Activated CD4-positive, alpha-beta memory T cell treated with anti-CD3 and anti-CD28 coated beads, Interleukin-2, amount 10 ng/mL, durations not matched to agents 7 days and 5 days (primary cell): ENCODE data around the gene HOXB8. TPM values are rescaled to one million over a fixed set of nuclear protein-coding genes. Genes with fewer than 3 reads are reported as not detected.
A peak's percentile ranks its signal among the peaks of the same experiment; 100 is the strongest.

Experiments
- CTCF ChIA-PET: fragments of 350-600 bp; sonication (Branson Sonifier 250); formaldehyde crosslinking; loops from one replicate; lab custom pipeline; 2021; ENCODE audit warnings: antibody characterized with exemption, inconsistent platforms; lab: Charles Lee
- POLR2A ChIA-PET: fragments of 350-600 bp; sonication (Branson Sonifier 250); formaldehyde crosslinking; loops from one replicate; lab custom pipeline; 2021; ENCODE audit warnings: antibody characterized with exemption; lab: Charles Lee
- DNase-seq: peaks from one replicate; pipeline ENCODE4 v3.0.0-alpha.2; 2020
- H3K27ac Mint-ChIP-seq: one replicate; pipeline ENCODE4 v1.8.0; 2021; ENCODE audit warnings: mild to moderate bottlenecking, mixed read lengths
- H3K27me3 Mint-ChIP-seq: one replicate; pipeline ENCODE4 v1.8.0; 2021; ENCODE audit warnings: mixed read lengths
- H3K36me3 Mint-ChIP-seq: one replicate; pipeline ENCODE4 v1.8.0; 2021; ENCODE audit warnings: low read depth, mixed read lengths
- H3K4me1 Mint-ChIP-seq: one replicate; pipeline ENCODE4 v1.8.0; 2021; ENCODE audit warnings: mixed read lengths
- H3K4me3 Mint-ChIP-seq: one replicate; pipeline ENCODE4 v1.8.0; 2021; ENCODE audit warnings: mild to moderate bottlenecking, mixed read lengths
- H3K9me3 Mint-ChIP-seq: one replicate; pipeline ENCODE4 v1.8.0; 2021; ENCODE audit warnings: mixed read lengths
- total RNA-seq, 2 experiments: library from RNA; stranded (reverse); gene quantifications; one replicate each; pipeline ENCODE4 v1.2.3, GENCODE V29; 2021

Gene HOXB8
- total RNA-seq, 2 experiments from 2014 or later: not detected

GRCh38 chr17:48609759-48610281, 5.3 kb downstream of the HOXB8 start:
- Mint-ChIP-seq H3K4me3 (peak overlapping the region; percentile 88), H3K27me3 (peaks cover 75% of the 10 kb centered on the region), H3K9me3 (no peaks in the 10 kb centered on the region), H3K4me1 (peaks cover 38% of the 10 kb centered on the region), H3K27ac (no peak overlapping the region), H3K36me3 (peaks cover 8% of the 10 kb centered on the region)
- ChIA-PET POLR2A (interaction anchor here (0.8 to 1.7 kb wide), 9 partner anchors 8 to 562 kb away, joined by 3 to 10 read pairs (median 4); partner anchors contain the start of genes HOXB5, HOXB9 and NFE2L1), CTCF (interaction anchor here (0.7 to 1.6 kb wide), 4 partner anchors 8 to 20 kb away, joined by 3 to 10 read pairs (median 4); no protein-coding TSS in a partner anchor)
- DNase-seq: no peak

- H3K4me3 Mint-ChIP-seq: peak overlapping the region; percentile 88
- ChIA-PET POLR2A (interaction anchor here (1.1 to 1.7 kb wide), 6 partner anchors 10 to 142 kb away, joined by 3 to 4 read pairs (median 4); partner anchors contain the start of gene HOXB5), CTCF (interaction anchor here (0.7 to 1.6 kb wide), 3 partner anchors 9 to 584 kb away, joined by 4 to 10 read pairs (median 5); no protein-coding TSS in a partner anchor)
- peaks cover 38% of the 10 kb centered on the region for H3K4me1 Mint-ChIP-seq
- no peaks in the 10 kb centered on the region for H3K9me3 Mint-ChIP-seq
- no peak for DNase-seq
- H3K36me3 Mint-ChIP-seq: peaks cover 8% of the 10 kb centered on the region
- H3K27me3 Mint-ChIP-seq: peaks cover 76% of the 10 kb centered on the region
- H3K27ac Mint-ChIP-seq: no peak overlapping the region
Measured at GRCh38 chr17:48609033-48609432, 6.1 kb downstream of the HOXB8 start.

GRCh38 chr17:48608494-48608834, 6.6 kb downstream of the HOXB8 start:
- DNase-seq: no peak
- Mint-ChIP-seq H3K4me3 (no peak overlapping the region), H3K9me3 (no peaks in the 10 kb centered on the region), H3K27ac (no peak overlapping the region), H3K36me3 (peaks cover 8% of the 10 kb centered on the region), H3K4me1 (peaks cover 36% of the 10 kb centered on the region), H3K27me3 (peaks cover 77% of the 10 kb centered on the region)
- CTCF ChIA-PET: interaction anchor here (0.7 to 2.1 kb wide), 3 partner anchors 15 to 583 kb away, joined by 4 to 8 read pairs (median 5); partner anchors contain the start of gene HOXB5
- POLR2A ChIA-PET: interaction anchor here (1.3 to 1.7 kb wide), 4 partner anchors 10 to 28 kb away, joined by 3 to 4 read pairs (median 4); partner anchors contain the start of gene HOXB5

GRCh38 chr17:48606892-48607614, 8.0 kb downstream of the HOXB8 start:
- Mint-ChIP-seq H3K4me3 (no peak overlapping the region), H3K36me3 (peaks cover 5% of the 10 kb centered on the region), H3K9me3 (no peaks in the 10 kb centered on the region), H3K27ac (no peak overlapping the region), H3K4me1 (peaks cover 39% of the 10 kb centered on the region), H3K27me3 (peaks cover 80% of the 10 kb centered on the region)
- no peak for DNase-seq
- CTCF ChIA-PET: interaction anchor here (0.6 to 2.1 kb wide), 4 partner anchors 10 to 271 kb away, joined by 3 to 8 read pairs (median 4); partner anchors contain the start of gene HOXB5
- POLR2A ChIA-PET: interaction anchor here (1.3 kb wide), 1 partner anchor 9 kb away, joined by 5 read pairs; no protein-coding TSS in a partner anchor

GRCh38 chr17:48605991-48606891, 8.9 kb downstream of the HOXB8 start:
- H3K4me1 Mint-ChIP-seq: peaks cover 40% of the 10 kb centered on the region
- DNase-seq: no peak
- ChIA-PET POLR2A (interaction anchor here (1.3 kb wide), 1 partner anchor 10 kb away, joined by 5 read pairs; no protein-coding TSS in a partner anchor), CTCF (interaction anchor here (1.0 to 2.1 kb wide), 3 partner anchors 13 to 270 kb away, joined by 3 to 8 read pairs (median 5); partner anchors contain the start of gene HOXB5)
- H3K27ac Mint-ChIP-seq: no peak overlapping the region
- no peaks in the 10 kb centered on the region for H3K9me3 Mint-ChIP-seq
- H3K36me3 Mint-ChIP-seq: peaks cover 5% of the 10 kb centered on the region
- H3K4me3 Mint-ChIP-seq: no peak overlapping the region
- H3K27me3 Mint-ChIP-seq: peaks cover 82% of the 10 kb centered on the region

DNA sequence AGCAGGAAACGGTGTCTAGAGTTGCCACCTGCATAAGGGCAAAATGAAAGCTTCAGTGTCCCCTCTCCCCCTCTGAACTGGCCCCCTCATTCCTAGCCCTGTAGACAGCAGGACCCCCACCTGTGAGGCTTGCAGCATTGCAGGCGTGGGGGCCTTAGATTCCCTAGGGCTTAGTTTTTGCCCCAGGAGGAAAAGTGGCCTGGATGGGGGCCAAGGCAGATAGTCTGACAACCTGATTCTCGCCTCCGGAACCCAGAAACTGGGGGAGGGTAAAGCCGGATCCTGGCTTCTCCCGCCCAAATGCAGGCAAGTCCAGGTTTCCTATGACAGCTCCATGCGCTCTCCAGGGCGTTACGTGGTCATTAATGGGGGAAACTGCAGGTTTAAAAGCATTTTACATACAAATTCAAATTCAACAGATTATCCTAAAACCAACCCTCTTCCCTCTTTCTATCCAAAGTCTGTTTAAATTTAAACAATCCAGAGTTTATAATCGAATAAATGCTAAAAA, 9.6 kb downstream of the HOXB8 start:
- Mint-ChIP-seq H3K27ac (no peak overlapping the region), H3K9me3 (no peaks in the 10 kb centered on the region), H3K4me1 (peaks cover 34% of the 10 kb centered on the region), H3K4me3 (no peak overlapping the region), H3K36me3 (peaks cover 2% of the 10 kb centered on the region), H3K27me3 (peaks cover 85% of the 10 kb centered on the region)
- ChIA-PET POLR2A (no interaction called here), CTCF (interaction anchor here (0.6 kb wide), 1 partner anchor 474 kb away, joined by 3 read pairs; no protein-coding TSS in a partner anchor)
- no peak for DNase-seq

GRCh38 chr17:48604770-48605329, 10.2 kb downstream of the HOXB8 start, which contains the start of gene HOXB6:
Gene HOXB6 (minus strand): TSS chr17:48604986. CDS start chr17:48598150, 6,836 bp downstream.
- Mint-ChIP-seq H3K27ac (no peak within 1 kb of the TSS), H3K4me1 (peaks cover 33% of the 10 kb centered on the region), H3K27me3 (peaks cover 91% of the 10 kb centered on the region), H3K9me3 (no peaks in the 10 kb centered on the region), H3K36me3 (peaks cover 2% of the 10 kb centered on the region), H3K4me3 (no peak within 1 kb of the TSS)
- CTCF ChIA-PET: interaction anchor here (0.6 to 0.7 kb wide), 2 partner anchors 153 to 473 kb away, joined by 3 to 4 read pairs; no protein-coding TSS in a partner anchor
- POLR2A ChIA-PET: no interaction called here
- DNase-seq: no peak

GRCh38 chr17:48603959-48604769, 10.9 kb downstream of the HOXB8 start:
- ChIA-PET POLR2A (interaction anchor here (0.6 kb wide), 1 partner anchor 11 kb away, joined by 3 read pairs; the partner anchor contains the start of gene HOXB8), CTCF (interaction anchor here (0.7 kb wide), 1 partner anchor 152 kb away, joined by 4 read pairs; no protein-coding TSS in a partner anchor)
- H3K27me3 Mint-ChIP-seq: peaks cover 92% of the 10 kb centered on the region
- H3K4me3 Mint-ChIP-seq: no peak overlapping the region
- no peak overlapping the region for H3K27ac Mint-ChIP-seq
- peaks cover 2% of the 10 kb centered on the region for H3K36me3 Mint-ChIP-seq
- H3K9me3 Mint-ChIP-seq: no peaks in the 10 kb centered on the region
- H3K4me1 Mint-ChIP-seq: peaks cover 31% of the 10 kb centered on the region
- DNase-seq: no peak

GRCh38 chr17:48601539-48602425, 13.3 kb downstream of the HOXB8 start:
- peaks cover 96% of the 10 kb centered on the region for H3K27me3 Mint-ChIP-seq
- peaks cover 51% of the 10 kb centered on the region for H3K4me1 Mint-ChIP-seq
- CTCF ChIA-PET: interaction anchor here (0.6 to 1.8 kb wide), 13 partner anchors 9 to 522 kb away, joined by 3 to 8 read pairs (median 4); partner anchors contain the start of gene HOXB7
- H3K27ac Mint-ChIP-seq: no peak overlapping the region
- H3K36me3 Mint-ChIP-seq: no peaks in the 10 kb centered on the region
- POLR2A ChIA-PET: interaction anchor here (0.8 to 2.1 kb wide), 4 partner anchors 8 to 14 kb away, joined by 3 to 7 read pairs (median 4); partner anchors contain the start of gene HOXB5
- no peak for DNase-seq
- H3K9me3 Mint-ChIP-seq: no peaks in the 10 kb centered on the region
- no peak overlapping the region for H3K4me3 Mint-ChIP-seq

GRCh38 chr17:48601207-48601538, 13.9 kb downstream of the HOXB8 start:
- Mint-ChIP-seq H3K36me3 (no peaks in the 10 kb centered on the region), H3K4me1 (peaks cover 57% of the 10 kb centered on the region)
- POLR2A ChIA-PET: interaction anchor here (1.0 to 2.1 kb wide), 3 partner anchors 8 to 13 kb away, joined by 3 to 7 read pairs (median 5); partner anchors contain the start of gene HOXB5

More at GRCh38 chr17:48601207-48601538, 13.9 kb downstream of the HOXB8 start:
- Mint-ChIP-seq H3K9me3 (no peaks in the 10 kb centered on the region), H3K4me3 (no peak overlapping the region), H3K27me3 (peaks cover 96% of the 10 kb centered on the region), H3K27ac (no peak overlapping the region)
- no peak for DNase-seq
- CTCF ChIA-PET: interaction anchor here (0.6 to 1.8 kb wide), 11 partner anchors 9 to 321 kb away, joined by 3 to 8 read pairs (median 4); partner anchors contain the start of gene HOXB7
